Amniotic stem cell (primary cell): Measurements from ENCODE around the gene PLCG1.
A peak's percentile ranks its signal among the peaks of the same experiment; 100 is the strongest.

Experiments used
- DNase-seq: peaks from one replicate; lab custom pipeline; 2025; lab: John Stamatoyannopoulos, UW

The PLCG1 gene

GRCh38 chr20:41214202-41214601 is 76.9 kb downstream of the PLCG1 start:
- no peak for DNase-seq

- no peak for DNase-seq
These were observed 77.3 kb downstream of the PLCG1 start for GRCh38 chr20:41214666-41215065.

GRCh38 chr20:41217422-41217821 is 80.1 kb downstream of the PLCG1 start:
- no peak for DNase-seq

GRCh38 chr20:41218466-41218865 is 81.1 kb downstream of the PLCG1 start:
- no peak for DNase-seq

GRCh38 chr20:41219824-41220223 is 82.5 kb downstream of the PLCG1 start:
- DNase-seq, result no peak

GRCh38 chr20:41221614-41222218 is 84.4 kb downstream of the PLCG1 start:
- no peak for DNase-seq

- no peak for DNase-seq
These were observed 85.0 kb downstream of the PLCG1 start for GRCh38 chr20:41222296-41222695.

- DNase-seq, result peak; percentile 16
These were observed 85.4 kb downstream of the PLCG1 start for GRCh38 chr20:41222703-41223102.

GRCh38 chr20:41223112-41223511 is 85.8 kb downstream of the PLCG1 start:
- DNase-seq, result no peak

- DNase-seq, result no peak
These were observed 86.9 kb downstream of the PLCG1 start for GRCh38 chr20:41224281-41224680.

GRCh38 chr20:41225091-41225490 is 87.7 kb downstream of the PLCG1 start:
- DNase-seq, result no peak

GRCh38 chr20:41226426-41226825 is 89.1 kb downstream of the PLCG1 start:
- no peak for DNase-seq
